Non-pigmented ciliary epithelial cell (primary cell): Measurements from ENCODE around the gene IZUMO4.
"Not testable (repeated sequence)": the region's sequence is repeated elsewhere in the genome, so short reads cannot be mapped to it uniquely, and the experiment has no call there.

Experiments used
- DNase-seq: peaks from one replicate; pipeline ENCODE4 v3.0.0-alpha.2; 2010; ENCODE audit warnings: low read depth

IZUMO4 gene

DNA sequence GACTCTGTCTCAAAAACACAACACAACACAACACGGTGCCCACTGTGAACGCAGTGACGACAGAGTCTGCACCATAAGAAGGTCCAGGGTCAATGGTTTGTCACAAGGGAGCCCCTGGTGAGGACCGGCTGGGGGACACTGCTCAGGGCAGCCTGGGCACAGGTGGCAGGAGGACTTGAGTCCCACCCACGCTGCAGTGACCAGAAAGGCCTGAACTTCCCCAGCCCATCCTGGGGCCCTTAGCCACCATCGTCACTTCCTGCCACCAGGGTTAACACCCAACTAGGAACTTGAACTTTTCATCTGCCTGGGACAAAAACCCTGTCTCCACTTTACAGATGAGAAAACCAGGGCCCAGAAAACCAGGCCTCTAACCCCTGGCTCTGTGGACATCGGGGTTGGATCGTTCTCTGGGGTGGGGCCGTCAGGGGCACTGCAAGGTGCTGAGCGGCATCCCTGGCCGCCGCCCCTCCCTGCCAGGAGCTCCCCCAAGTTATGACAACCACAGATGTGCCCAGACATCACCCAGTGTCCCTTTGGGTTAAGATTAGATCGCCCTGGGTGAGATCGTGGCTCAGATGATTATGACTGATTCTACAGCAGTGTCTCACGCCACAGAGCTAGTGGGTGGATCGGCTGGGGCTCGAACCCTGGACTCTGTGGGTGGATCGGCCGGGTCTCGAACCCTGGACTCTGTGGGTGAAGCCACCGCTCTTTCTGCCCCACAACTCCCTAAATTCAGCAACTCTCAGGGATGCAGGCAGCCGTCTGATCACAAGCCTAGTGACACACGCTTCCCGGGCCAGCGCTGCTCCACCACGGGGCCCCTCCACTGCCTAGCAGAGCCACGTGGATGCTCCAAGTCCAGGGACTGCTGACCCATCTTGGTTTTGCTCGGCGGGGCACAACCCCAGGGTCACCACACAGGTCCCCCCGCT, 14.6 kb upstream of the IZUMO4 start:
- no peak for DNase-seq

DNA sequence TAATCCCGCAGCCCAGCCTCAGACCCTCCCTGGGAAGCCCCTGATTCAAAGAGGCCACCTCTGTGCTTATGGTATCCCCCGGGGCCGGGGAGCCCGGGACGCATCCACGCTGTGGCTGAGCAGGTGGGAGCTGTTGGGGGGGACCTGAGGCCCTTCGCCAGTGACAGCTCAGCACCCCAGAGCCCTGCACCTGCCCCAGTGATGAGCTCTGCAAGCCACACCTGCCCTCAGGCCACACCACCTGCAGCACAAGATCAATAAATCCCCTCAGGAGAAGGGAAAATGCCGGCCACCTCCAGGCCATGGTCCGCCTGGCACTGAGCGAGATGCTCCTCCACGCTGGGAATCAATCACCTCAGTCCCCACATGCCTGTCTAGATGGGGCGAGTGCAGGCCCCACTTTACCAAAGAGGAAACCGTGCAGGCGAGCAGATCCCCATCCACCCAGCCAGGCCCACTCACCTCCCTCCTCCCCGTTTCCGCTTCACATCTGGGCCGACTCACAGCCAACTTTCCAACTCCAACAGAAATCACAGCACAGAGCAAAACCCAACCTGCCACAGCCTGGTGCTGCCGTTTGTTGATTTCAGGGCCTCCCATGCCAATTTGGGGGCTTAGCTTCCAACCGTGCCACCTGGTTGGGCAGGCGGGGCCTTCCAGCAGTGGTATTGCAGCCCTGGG, 13.4 kb upstream of the IZUMO4 start:
- DNase-seq, result no peak

DNA sequence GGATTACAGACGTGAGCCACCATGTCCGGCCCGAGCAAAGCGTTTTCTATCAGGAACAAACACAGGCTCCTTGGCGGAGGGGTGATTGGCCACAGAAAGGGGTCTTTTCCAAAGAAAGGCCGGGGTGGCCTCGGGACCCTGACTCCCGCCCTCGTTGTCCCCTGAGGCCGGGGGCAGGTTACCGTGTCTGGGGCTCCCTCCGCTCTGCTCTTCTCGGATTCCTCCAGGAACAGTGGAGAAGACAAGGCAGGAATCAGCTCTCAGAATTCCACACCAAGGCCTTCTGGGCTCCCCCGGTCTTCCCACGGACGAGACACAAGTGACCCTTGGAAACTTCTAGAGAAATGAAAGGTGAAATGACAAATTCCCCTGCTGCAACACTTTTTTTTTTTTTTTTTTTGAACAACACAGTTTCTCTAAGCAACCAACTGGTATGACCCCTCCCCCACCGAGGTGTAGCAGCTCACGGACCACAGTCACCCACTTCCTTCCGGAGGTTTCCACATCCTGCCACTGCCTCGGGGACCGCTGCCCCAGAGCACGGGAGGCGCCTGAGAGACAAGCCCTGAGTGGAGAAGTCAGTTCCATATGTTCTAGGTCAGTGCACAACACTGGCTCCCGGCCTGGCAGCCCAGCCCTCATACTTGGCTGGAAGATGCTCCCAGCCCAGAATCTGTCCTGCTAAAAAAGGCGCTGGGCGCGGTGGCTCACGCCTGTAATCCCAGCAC, 11.6 kb upstream of the IZUMO4 start:
- no peak for DNase-seq

GRCh38 chr19:2086695-2087620, 9.8 kb upstream of the IZUMO4 start:
- DNase-seq, result not testable (repeated sequence)

GRCh38 chr19:2087621-2088100, 9.1 kb upstream of the IZUMO4 start:
- DNase-seq, result no peak

DNA sequence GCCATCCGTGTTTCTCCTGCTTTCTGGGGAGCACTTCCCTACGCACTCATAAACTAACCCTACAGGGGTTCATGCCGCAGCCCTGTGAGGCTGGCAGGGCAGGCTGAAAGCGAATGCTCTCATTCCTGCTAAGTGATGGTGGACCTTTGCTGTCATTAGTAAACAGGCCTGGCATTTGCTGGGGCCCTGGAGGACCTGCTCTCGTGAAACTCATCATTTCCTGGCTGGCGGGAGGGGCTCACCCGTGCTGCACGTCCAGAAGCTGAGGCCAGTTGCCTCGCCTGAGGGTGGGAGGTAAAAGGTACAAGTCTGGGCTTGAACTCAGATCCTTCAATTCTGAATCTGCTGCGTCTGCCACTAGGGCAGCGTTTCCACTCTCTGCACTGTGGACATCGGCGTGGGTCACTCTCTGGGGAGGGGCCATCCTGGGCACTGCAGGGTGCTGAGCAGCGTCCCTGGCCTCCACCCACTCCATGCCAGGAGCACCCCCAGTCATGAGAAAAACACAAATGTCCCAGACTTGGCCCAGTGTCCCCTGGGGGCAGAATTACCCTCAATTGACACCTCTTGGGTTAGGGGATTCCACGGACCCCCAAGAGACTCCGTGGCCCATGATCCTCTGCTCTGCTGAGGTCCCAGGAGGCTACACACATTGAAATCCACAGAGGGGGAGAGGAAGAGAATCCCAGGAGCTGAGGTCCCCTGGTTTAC, 7.6 kb upstream of the IZUMO4 start:
- no peak for DNase-seq

- no peak for DNase-seq
These were observed 7.0 kb upstream of the IZUMO4 start for GRCh38 chr19:2089727-2090053.

- DNase-seq, result not testable (repeated sequence)
These were observed 4.7 kb upstream of the IZUMO4 start for GRCh38 chr19:2091926-2092525.

GRCh38 chr19:2096034-2096479, 658 bp upstream of the IZUMO4 start, which contains the start of gene MOB3A:
MOB3A (minus strand) TSS chr19:2096326; CDS start chr19:2078560, 17,766 bp downstream.
- no peak for DNase-seq

GRCh38 chr19:2097203-2097885, 629 bp downstream of the IZUMO4 start:
- no peak for DNase-seq

- no peak for DNase-seq
These were observed 1.2 kb downstream of the IZUMO4 start for GRCh38 chr19:2097886-2098327.

DNA sequence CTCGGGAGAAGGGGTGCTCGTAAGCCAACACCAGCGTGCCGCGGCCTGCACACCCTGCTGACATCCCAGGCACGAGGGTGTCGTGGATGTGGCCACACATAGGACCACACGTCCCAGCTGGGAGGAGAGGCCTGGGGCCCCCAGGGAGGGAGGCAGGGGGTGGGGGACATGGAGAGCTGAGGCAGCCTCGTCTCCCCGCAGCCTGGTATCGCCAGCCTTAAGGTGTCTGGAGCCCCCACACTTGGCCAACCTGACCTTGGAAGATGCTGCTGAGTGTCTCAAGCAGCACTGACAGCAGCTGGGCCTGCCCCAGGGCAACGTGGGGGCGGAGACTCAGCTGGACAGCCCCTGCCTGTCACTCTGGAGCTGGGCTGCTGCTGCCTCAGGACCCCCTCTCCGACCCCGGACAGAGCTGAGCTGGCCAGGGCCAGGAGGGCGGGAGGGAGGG, 2.4 kb downstream of the IZUMO4 start:
- no peak for DNase-seq

GRCh38 chr19:2099937-2100718, 3.4 kb downstream of the IZUMO4 start:
- no peak for DNase-seq

- DNase-seq, result no peak
These were observed 4.0 kb downstream of the IZUMO4 start for GRCh38 chr19:2100719-2101061.

GRCh38 chr19:2101417-2102335, 5.0 kb downstream of the IZUMO4 start:
- DNase-seq, result no peak

DNA sequence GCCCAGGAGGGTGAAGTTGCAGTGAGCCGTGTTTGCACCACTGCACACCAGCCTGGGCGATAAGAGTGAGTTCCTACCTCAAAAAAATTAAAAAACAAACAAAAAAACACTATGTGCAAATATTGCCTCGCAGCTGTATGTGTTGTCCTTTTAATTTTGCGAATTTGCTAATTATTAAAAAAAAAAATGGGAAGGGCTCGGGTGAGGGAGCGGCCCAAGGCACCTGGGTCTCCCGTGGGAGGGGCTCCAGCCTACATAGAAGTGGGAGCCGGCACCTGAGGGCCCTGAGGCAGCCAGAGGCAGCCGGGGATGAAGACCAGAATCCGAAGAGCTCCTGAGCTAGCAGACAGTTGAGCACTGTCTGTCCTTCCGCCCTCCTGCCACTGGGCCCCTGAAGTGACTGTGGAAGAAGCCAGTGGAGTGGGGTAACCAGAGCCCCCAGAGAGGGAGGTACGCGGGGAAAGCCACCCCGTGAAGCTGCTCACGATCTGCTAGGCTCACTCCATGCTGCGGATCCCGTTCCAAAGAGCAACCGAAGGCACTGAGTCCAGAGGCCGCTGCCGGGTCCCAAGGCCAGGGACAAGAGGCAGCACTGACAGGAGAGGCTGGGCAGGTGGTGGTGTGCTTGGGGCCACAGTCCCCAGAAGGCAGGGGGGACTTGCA, 6.5 kb downstream of the IZUMO4 start:
- no peak for DNase-seq
